ENCODE results near the gene PLD3.

The PLD3 gene

DNA sequence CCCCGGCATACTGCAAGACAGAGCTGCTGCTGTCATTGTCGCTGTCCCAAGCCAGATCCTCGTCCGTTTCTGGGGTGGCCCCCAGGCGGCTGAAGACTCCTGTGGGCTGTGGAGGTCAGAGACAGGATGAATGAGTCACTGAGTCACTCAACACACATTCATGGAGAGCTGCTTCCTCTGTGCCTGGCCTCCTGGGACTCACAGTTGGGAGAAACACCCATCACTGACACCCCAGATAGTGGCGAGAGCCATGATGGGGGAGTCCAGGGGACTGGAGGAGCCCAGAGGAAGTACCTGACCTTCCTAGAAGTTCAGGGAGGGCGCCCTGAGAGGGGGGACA lies 26.3 kb upstream of the PLD3 start:
- peaks cover 66 to 96% (median 78%) of the 10 kb centered on the region in 3 donors for H3K36me3 ChIP-seq
- H3K27ac ChIP-seq: no peak overlapping the region
- H3K4me1 ChIP-seq: peaks cover 0 to 7% (median 0%) of the 10 kb centered on the region in 4 donors
- no peaks in the 10 kb centered on the region for H3K27me3 ChIP-seq
- H3K9me3 ChIP-seq: no peaks in the 10 kb centered on the region
- no peak overlapping the region for H3K4me3 ChIP-seq
- DNase-seq: no peak
- intact Hi-C loops (cut with DNase I; ENCODE audit: low total_unique reads): no loop called here
- TF ChIP-seq, protein P1, sequence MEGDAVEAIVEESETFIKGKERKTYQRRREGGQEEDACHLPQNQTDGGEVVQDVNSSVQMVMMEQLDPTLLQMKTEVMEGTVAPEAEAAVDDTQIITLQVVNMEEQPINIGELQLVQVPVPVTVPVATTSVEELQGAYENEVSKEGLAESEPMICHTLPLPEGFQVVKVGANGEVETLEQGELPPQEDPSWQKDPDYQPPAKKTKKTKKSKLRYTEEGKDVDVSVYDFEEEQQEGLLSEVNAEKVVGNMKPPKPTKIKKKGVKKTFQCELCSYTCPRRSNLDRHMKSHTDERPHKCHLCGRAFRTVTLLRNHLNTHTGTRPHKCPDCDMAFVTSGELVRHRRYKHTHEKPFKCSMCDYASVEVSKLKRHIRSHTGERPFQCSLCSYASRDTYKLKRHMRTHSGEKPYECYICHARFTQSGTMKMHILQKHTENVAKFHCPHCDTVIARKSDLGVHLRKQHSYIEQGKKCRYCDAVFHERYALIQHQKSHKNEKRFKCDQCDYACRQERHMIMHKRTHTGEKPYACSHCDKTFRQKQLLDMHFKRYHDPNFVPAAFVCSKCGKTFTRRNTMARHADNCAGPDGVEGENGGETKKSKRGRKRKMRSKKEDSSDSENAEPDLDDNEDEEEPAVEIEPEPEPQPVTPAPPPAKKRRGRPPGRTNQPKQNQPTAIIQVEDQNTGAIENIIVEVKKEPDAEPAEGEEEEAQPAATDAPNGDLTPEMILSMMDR (IDR thresholded peaks at IDR 0.05): no peak

- no peak for DNase-seq
- intact Hi-C loops (cut with DNase I; ENCODE audit: low total_unique reads): no loop called here
- H3K36me3 ChIP-seq: peaks cover 74 to 96% (median 87%) of the 10 kb centered on the region in 3 donors
Observed at GRCh38 chr19:40322951-40323615, 25.4 kb upstream of the PLD3 start.

GRCh38 chr19:40323705-40324104 lies 24.8 kb upstream of the PLD3 start:
- peaks cover 0 to 7% (median 0%) of the 10 kb centered on the region in 4 donors for H3K4me1 ChIP-seq
- DNase-seq: no peak
- TF ChIP-seq, protein P1 (IDR thresholded peaks at IDR 0.05): no peak

More at GRCh38 chr19:40322951-40323615, 25.4 kb upstream of the PLD3 start:
- Histone ChIP-seq H3K27me3 (no peaks in the 10 kb centered on the region), H3K4me1 (peaks cover 0 to 7% (median 0%) of the 10 kb centered on the region in 4 donors), H3K9me3 (no peaks in the 10 kb centered on the region), H3K27ac (no peak overlapping the region), H3K4me3 (no peak overlapping the region)
- TF ChIP-seq, protein P1 (IDR thresholded peaks at IDR 0.05): no peak

DNA sequence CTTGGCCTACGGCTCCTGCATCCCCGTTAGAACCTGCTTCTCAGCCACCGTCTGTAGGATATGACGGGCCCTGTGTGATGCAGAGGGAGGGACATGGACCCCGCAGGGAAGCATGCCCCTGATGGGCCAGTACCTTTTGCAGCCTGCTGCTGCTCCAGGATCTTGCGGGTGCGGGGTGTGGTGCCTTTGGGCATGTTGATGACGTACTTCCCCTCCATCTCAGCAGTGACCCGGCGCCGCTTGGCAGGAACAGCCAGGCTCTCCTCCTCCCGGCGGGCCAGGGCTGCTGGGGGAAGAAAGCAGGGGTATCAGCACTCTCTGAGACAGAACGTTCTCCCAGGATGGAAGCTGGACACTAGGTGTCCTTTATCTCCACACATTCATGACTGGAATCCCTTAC lies 22.3 kb upstream of the PLD3 start:
- Histone ChIP-seq H3K27ac (no peak overlapping the region), H3K9me3 (no peaks in the 10 kb centered on the region), H3K36me3 (peaks cover 90 to 100% (median 94%) of the 10 kb centered on the region in 3 donors), H3K4me3 (no peak overlapping the region), H3K4me1 (peaks cover 0 to 7% (median 0%) of the 10 kb centered on the region in 4 donors), H3K27me3 (no peaks in the 10 kb centered on the region)
- no peak for DNase-seq
- intact Hi-C loops (cut with DNase I; ENCODE audit: low total_unique reads): no loop called here
- TF ChIP-seq, protein P1 (IDR thresholded peaks at IDR 0.05): no peak

More at GRCh38 chr19:40323705-40324104, 24.8 kb upstream of the PLD3 start:
- no peaks in the 10 kb centered on the region for H3K9me3 ChIP-seq
- peaks cover 80 to 96% (median 90%) of the 10 kb centered on the region in 3 donors for H3K36me3 ChIP-seq
- no peak overlapping the region for H3K4me3 ChIP-seq
- intact Hi-C loops (cut with DNase I; ENCODE audit: low total_unique reads): no loop called here
- H3K27me3 ChIP-seq: no peaks in the 10 kb centered on the region
- no peak overlapping the region for H3K27ac ChIP-seq

- Histone ChIP-seq H3K36me3 (peaks cover 84 to 100% (median 91%) of the 10 kb centered on the region in 3 donors), H3K4me3 (no peak overlapping the region), H3K4me1 (no peaks in the 10 kb centered on the region), H3K27me3 (no peaks in the 10 kb centered on the region), H3K9me3 (no peaks in the 10 kb centered on the region), H3K27ac (no peak overlapping the region)
- TF ChIP-seq, protein P1 (IDR thresholded peaks at IDR 0.05): no peak
- DNase-seq: no peak
- intact Hi-C loops (cut with DNase I; ENCODE audit: low total_unique reads): no loop called here
Observed at GRCh38 chr19:40331052-40331451, 17.4 kb upstream of the PLD3 start.

All from tibial artery (tissue), 4 donors.